SU-DHL-6 (cell line): Measurements from ENCODE around the gene GFOD1.

Experiments
- EZH2phosphoT487 ChIP-seq: fragments of 200-600 bp; sonication (generic), shearing (Covaris generic); conservative IDR thresholded peaks from 2 replicates; pipeline ENCODE4 v1.6.1; 2018; ENCODE audit warnings: mild to moderate bottlenecking, antibody characterized with exemption, low read length, moderate library complexity, mixed read lengths
- TF ChIP-seq, protein P1 (sequence below): fragments of 200-600 bp; sonication (generic); IDR thresholded peaks from one replicate; pipeline ENCODE4 v1.5.1; 2017; ENCODE audit warnings: antibody characterized with exemption, mild to moderate bottlenecking, low read length, moderate library complexity; ENCODE audit not compliant: insufficient read depth, poor library complexity, severe bottlenecking

DNA sequence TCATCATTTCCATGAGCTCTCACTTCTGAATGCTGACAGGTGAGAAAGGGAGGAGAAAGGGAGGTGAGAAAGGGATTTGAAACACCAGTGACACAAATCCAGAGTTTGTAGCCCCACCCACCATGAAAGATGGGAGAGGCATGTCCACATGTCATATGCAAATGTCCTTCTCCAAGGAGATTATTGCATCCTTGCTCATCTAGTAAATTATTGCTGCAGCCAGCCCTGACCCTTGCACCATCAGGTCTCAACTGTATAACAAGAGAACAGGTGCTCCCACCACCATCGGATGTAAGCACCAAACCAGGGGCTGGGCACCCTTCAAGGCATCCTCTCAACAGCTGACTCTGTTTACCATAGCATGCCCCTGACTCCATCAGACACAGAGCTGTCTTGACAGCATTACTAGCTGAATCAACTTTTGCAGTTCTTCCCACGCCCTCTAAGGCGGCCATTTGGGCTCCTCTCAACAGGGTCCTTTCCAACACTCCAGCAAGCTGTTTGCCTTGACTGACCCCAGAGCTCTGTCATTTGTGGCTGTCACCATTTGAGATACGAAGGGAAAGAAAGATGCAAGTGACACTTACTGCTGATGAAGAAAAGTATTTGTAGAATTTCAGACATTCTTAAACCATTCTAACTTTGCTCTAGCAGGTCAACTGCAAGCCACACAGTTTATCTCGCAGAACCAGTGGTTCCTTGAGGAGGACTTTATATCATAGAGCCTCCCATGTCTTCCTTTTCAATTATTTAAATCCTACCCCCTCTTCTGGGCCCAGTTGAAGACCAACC is 14.2 kb downstream of the GFOD1 start:
- TF ChIP-seq EZH2phosphoT487, result no peak
- TF ChIP-seq, protein P1, sequence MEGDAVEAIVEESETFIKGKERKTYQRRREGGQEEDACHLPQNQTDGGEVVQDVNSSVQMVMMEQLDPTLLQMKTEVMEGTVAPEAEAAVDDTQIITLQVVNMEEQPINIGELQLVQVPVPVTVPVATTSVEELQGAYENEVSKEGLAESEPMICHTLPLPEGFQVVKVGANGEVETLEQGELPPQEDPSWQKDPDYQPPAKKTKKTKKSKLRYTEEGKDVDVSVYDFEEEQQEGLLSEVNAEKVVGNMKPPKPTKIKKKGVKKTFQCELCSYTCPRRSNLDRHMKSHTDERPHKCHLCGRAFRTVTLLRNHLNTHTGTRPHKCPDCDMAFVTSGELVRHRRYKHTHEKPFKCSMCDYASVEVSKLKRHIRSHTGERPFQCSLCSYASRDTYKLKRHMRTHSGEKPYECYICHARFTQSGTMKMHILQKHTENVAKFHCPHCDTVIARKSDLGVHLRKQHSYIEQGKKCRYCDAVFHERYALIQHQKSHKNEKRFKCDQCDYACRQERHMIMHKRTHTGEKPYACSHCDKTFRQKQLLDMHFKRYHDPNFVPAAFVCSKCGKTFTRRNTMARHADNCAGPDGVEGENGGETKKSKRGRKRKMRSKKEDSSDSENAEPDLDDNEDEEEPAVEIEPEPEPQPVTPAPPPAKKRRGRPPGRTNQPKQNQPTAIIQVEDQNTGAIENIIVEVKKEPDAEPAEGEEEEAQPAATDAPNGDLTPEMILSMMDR, result no peak
